K562 (cell line): ENCODE results near the gene RBM26. TPM values are rescaled to one million over a fixed set of nuclear protein-coding genes. Genes with fewer than 3 reads are reported as not detected.

Source experiments
- ATAC-seq: fragments of 200-7000 bp; cut with Tn5 transposase; 3 replicates; pipeline ENCODE4 v1.9.1; 2020; ENCODE audit warnings: moderate library complexity
- BruUV-seq: library from RNA; stranded (reverse); fragments of 400-500 nt; replicated peaks from 2 replicates; lab custom pipeline; 2021; lab: Mats Ljungman, UMichigan
- CTCF ChIA-PET: fragments of 300-600 bp; formaldehyde crosslinking; extraction: SDS; loops from one replicate; lab custom pipeline; 2021; ENCODE audit warnings: low intra/inter-chr PET ratio; lab: Yijun Ruan, JAX
- POLR2A ChIA-PET: fragments of 300-600, 350-650 bp; sonication (Branson Sonifier 250); formaldehyde crosslinking; extraction: SDS; loops from one replicate; lab custom pipeline; 2021; ENCODE audit warnings: antibody characterized with exemption, inconsistent platforms; lab: Yijun Ruan, JAX
- DNase-seq, 4 experiments: peaks; one replicate each; pipeline versions ENCODE4 v3.0.0 to v3.0.0-alpha.2; 2011 to 2018; ENCODE audit warnings: low spot score in 3 of 4, mixed read lengths in 3 of 4; ENCODE audit errors: extremely low read depth in 1 of 4
- FAIRE-seq: peaks from 2 replicates; lab custom pipeline; 2011; peaks lifted over from hg19 to GRCh38; lab: Jason Lieb, UNC
- H2AFZ ChIP-seq: 2 replicates; pipeline ENCODE4 v1.6.0; 2011; ENCODE audit warnings: low read depth, low read length, control low read depth, inconsistent platforms
- H3K27ac ChIP-seq: fragments of 200-600 bp; 3 replicates; pipeline ENCODE4 v1.8.0; 2011; ENCODE audit warnings: low read depth, mild to moderate bottlenecking, control low read depth, inconsistent platforms, low read length, moderate library complexity, mixed read lengths; ENCODE audit errors: extremely low read depth
- H3K27me3 ChIP-seq, 2 experiments: fragments of 300-600 bp in 1 of 2; 2 replicates in 1 of 2; 3 replicates in 1 of 2; pipeline versions ENCODE4 v1.6.0 to v1.8.0; 2011; ENCODE audit warnings: inconsistent platforms in 2 of 2, low read length in 2 of 2, mild to moderate bottlenecking in 1 of 2, mixed read lengths in 1 of 2, moderate library complexity in 1 of 2; ENCODE audit not compliant: control insufficient read depth in 2 of 2, insufficient read depth in 2 of 2
- H3K36me3 ChIP-seq: fragments of 300-600 bp; 3 replicates; pipeline ENCODE4 v1.8.0; 2011; ENCODE audit warnings: mild to moderate bottlenecking, low read length, inconsistent platforms; ENCODE audit not compliant: control insufficient read depth, insufficient read depth
- H3K4me1 ChIP-seq, 2 experiments: fragments of 200-600 bp in 1 of 2; replicated peaks in 1 of 2; 2 replicates in 1 of 2; 3 replicates in 1 of 2; pipeline versions ENCODE4 v1.5.1 to v1.8.0; 2011; ENCODE audit warnings: inconsistent platforms in 2 of 2, low read length in 2 of 2, mild to moderate bottlenecking in 1 of 2, mixed read lengths in 1 of 2, moderate library complexity in 1 of 2; ENCODE audit not compliant: control insufficient read depth in 2 of 2, insufficient read depth in 2 of 2
- H3K4me2 ChIP-seq: 2 replicates; pipeline ENCODE4 v1.6.1; 2011; ENCODE audit warnings: low read length, control low read depth, inconsistent platforms, mixed read lengths; ENCODE audit not compliant: insufficient read depth
- H3K4me3 ChIP-seq: fragments of 200-600 bp; sonication (generic), shearing (Covaris generic); 2 replicates; pipeline ENCODE4 v1.5.1; 2016; ENCODE audit warnings: control low read depth, inconsistent platforms
- H3K79me2 ChIP-seq: fragments of 200-600 bp; 3 replicates; pipeline ENCODE4 v1.8.0; 2011; ENCODE audit warnings: low read length, inconsistent platforms; ENCODE audit not compliant: control insufficient read depth, insufficient read depth
- H3K9ac ChIP-seq, 2 experiments: 2 replicates each; pipeline versions ENCODE4 v1.6.0 to v1.6.1; 2011; ENCODE audit warnings: low read depth in 2 of 2, low read length in 2 of 2, control low read depth in 1 of 2, inconsistent platforms in 1 of 2, mild to moderate bottlenecking in 1 of 2, mixed read lengths in 1 of 2; ENCODE audit not compliant: insufficient read depth in 1 of 2
- H3K9me1 ChIP-seq: one replicate; pipeline ENCODE4 v1.6.0; 2011; ENCODE audit warnings: inconsistent platforms, mild to moderate bottlenecking, low read length, moderate library complexity; ENCODE audit not compliant: control insufficient read depth, insufficient read depth
- H3K9me3 ChIP-seq: replicated peaks from 2 replicates; pipeline ENCODE4 v1.5.1; 2011; ENCODE audit warnings: low read depth, low read length, inconsistent platforms; ENCODE audit not compliant: control insufficient read depth, insufficient read depth
- H4K20me1 ChIP-seq: replicated peaks from 2 replicates; pipeline ENCODE4 v1.6.1; 2011; ENCODE audit warnings: low read length, inconsistent platforms, mixed read lengths; ENCODE audit not compliant: control insufficient read depth, insufficient read depth
- CHD4 ChIP-seq: fragments of 200-600 bp; sonication (generic); IDR thresholded peaks from 3 replicates; pipeline ENCODE4 v1.6.1; 2012; ENCODE audit warnings: low read depth, mild to moderate bottlenecking, mixed read lengths, low read length, inconsistent platforms; ENCODE audit not compliant: insufficient read depth, insufficient replicate concordance, poor library complexity, severe bottlenecking
- ETV1 ChIP-seq: fragments of 450-650 bp; conservative IDR thresholded peaks from 2 replicates; pipeline ENCODE4 v1.6.1; 2016; ENCODE audit warnings: missing genetic modification characterization, control low read depth, low read depth, missing compliant biosample characterization
- LARP7 ChIP-seq: fragments of 450-650 bp; IDR thresholded peaks from 2 replicates; pipeline ENCODE4 v1.6.1; 2016
- NR2C2 ChIP-seq, 2 experiments: fragments of 200-800 bp in 1 of 2; sonication (Bioruptor generic) in 1 of 2; sonication (generic) in 1 of 2; formaldehyde crosslinking in 1 of 2; IDR thresholded peaks; 2 replicates each; pipeline versions ENCODE4 v1.6.1 to v1.8.0; 2016 to 2022; ENCODE audit warnings: mild to moderate bottlenecking in 1 of 2, missing compliant biosample characterization in 1 of 2, missing genetic modification characterization in 1 of 2, missing genetic modification reagents in 1 of 2
- SMAD1 ChIP-seq: fragments of 150-350 bp; IDR thresholded peaks from 2 replicates; pipeline ENCODE4 v1.6.1; 2014; ENCODE audit warnings: low read length, low read depth; ENCODE audit not compliant: partially characterized antibody
- TSHZ1 ChIP-seq: fragments of 250-450 bp; sonication (Bioruptor Pico); IDR thresholded peaks from 2 replicates; pipeline ENCODE4 v1.4.0; 2020; ENCODE audit warnings: mild to moderate bottlenecking, moderate library complexity
- ZBTB8A ChIP-seq: fragments of 450-650 bp; IDR thresholded peaks from 2 replicates; pipeline ENCODE4 v1.6.1; 2018; ENCODE audit warnings: mild to moderate bottlenecking, moderate library complexity; ENCODE audit not compliant: partially characterized antibody
- ZNF197 ChIP-seq: fragments of 200-800 bp; sonication (Bioruptor generic); IDR thresholded peaks from 2 replicates; pipeline ENCODE4 v1.6.1; 2016; ENCODE audit warnings: low read depth, missing genetic modification characterization, missing compliant biosample characterization
- ZNF398 ChIP-seq: fragments of 250-450 bp; sonication (Bioruptor Pico); IDR thresholded peaks from 2 replicates; pipeline ENCODE4 v1.8.0; 2021; ENCODE audit warnings: moderate library complexity, mild to moderate bottlenecking, inconsistent platforms
- ZNF589 ChIP-seq: fragments of 200-800 bp; sonication (Bioruptor generic); IDR thresholded peaks from 2 replicates; pipeline ENCODE4 v1.6.1; 2016; ENCODE audit warnings: low read depth, missing genetic modification characterization, missing compliant biosample characterization
- ZNF717 ChIP-seq: fragments of 250-450 bp; sonication (Bioruptor Pico); IDR thresholded peaks from 2 replicates; pipeline ENCODE4 v1.5.0; 2021
- WGBS: fragments of 100-300 bp; shearing (Covaris generic); methylation state at CpG from one replicate; pipeline ENCODE4 v1.1.6; 2016; ENCODE audit warnings: low coverage, mixed read lengths; ENCODE audit not compliant: insufficient coverage; ENCODE audit errors: missing lambda C conversion rate; 5-methylcytosine and 5-hydroxymethylcytosine counted together
- in situ Hi-C: fragments of 300-500 bp; cut with MboI; formaldehyde crosslinking; loops from 4 replicates; pipeline ENCODE4 v1.15.0; 2018; ENCODE audit warnings: inconsistent platforms, mixed read lengths
- intact Hi-C: fragments of 100-400 bp; cut with micrococcal nuclease; formaldehyde crosslinking; loops from 2 replicates; pipeline ENCODE4 v1.14.2; 2022
- polyA plus RNA-seq, 8 experiments: library from polyadenylated mRNA; depleted of rRNA in 4 of 8; stranded (reverse) in 5 of 8; unstranded in 3 of 8; fragments of >200 nt; fragmentation: Nextera tagmentation in 2 of 8; fragmentation: Illumina TruSeq in 1 of 8; extraction: Ambion mirVana in 2 of 8; extraction: Trizol in 1 of 8; gene quantifications; 2 replicates each; pipeline versions ENCODE4 v1.2.1 to v1.2.3, GENCODE V29; 2011 to 2014; ENCODE audit warnings: inconsistent platforms in 1 of 8, missing spikeins in 1 of 8
- total RNA-seq, 7 experiments: library from RNA; depleted of rRNA in 6 of 7; stranded (reverse); fragments of >200 nt in 6 of 7; fragmentation: Illumina TruSeq in 2 of 7; extraction: Trizol in 2 of 7; gene quantifications; 2 replicates each; pipeline versions ENCODE4 v1.2.1 to v1.2.3, GENCODE V29; 2011 to 2021; ENCODE audit warnings: low replicate concordance in 1 of 7
- TF ChIP-seq, protein P1 (sequence below), 3 experiments: fragments of 200-800 bp in 1 of 3; fragments of 250-450 bp in 1 of 3; fragments of 450-650 bp in 1 of 3; sonication (Bioruptor Pico) in 1 of 3; sonication (Bioruptor generic) in 1 of 3; formaldehyde crosslinking in 1 of 3; IDR thresholded peaks; 2 replicates each; pipeline versions ENCODE4 v1.6.1 to v1.8.0; 2016 to 2022; ENCODE audit warnings: mild to moderate bottlenecking in 2 of 3, missing genetic modification characterization in 2 of 3, missing compliant biosample characterization in 1 of 3, moderate library complexity in 1 of 3

RBM26 gene
- total and polyA plus RNA-seq, 9 of the 15 experiments (the other 6 are each of a cell fraction or from before 2014, with no cell fraction given): 10.0 to 42.4 (median 26.4) TPM

- FAIRE-seq: no peak
- Histone ChIP-seq H3K36me3 (peaks cover 69% of the 10 kb centered on the region), H3K4me2 (no peak overlapping the region), H2AFZ (no peak overlapping the region), H3K9me3 (no peaks in the 10 kb centered on the region), H3K27ac (no peak overlapping the region), H3K27me3 (no peaks in the 10 kb centered on the region), H4K20me1 (no peaks in the 10 kb centered on the region), H3K9ac (no peak overlapping the region), H3K79me2 (peaks cover 3% of the 10 kb centered on the region; the same call in 1 of the 3 replicates), H3K9me1 (no peaks in the 10 kb centered on the region), H3K4me3 (no peak overlapping the region), H3K4me1 (no peaks in the 10 kb centered on the region)
- in situ Hi-C loops (no loop called here), intact Hi-C loops (no loop called here)
- WGBS: 91% methylated on average over 2 of the region's 2 CpGs
- POLR2A ChIA-PET: no interaction called here
- DNase-seq: no peak
- ATAC-seq: no peak
- no TSS peak for BruUV-seq
- CTCF ChIA-PET: no interaction called here
- TF ChIP-seq ZNF398 (no peak), ZBTB8A (no peak), CHD4 (no peak), ZNF589 (CRISPR knock-in tag) (no peak), NR2C2 (CRISPR knock-in tag; IDR thresholded peaks at IDR 0.05) (no peak), NR2C2 (tag; IDR thresholded peaks at IDR 0.05) (no peak), ZNF717 (CRISPR knock-in tag) (no peak), TSHZ1 (CRISPR knock-in tag) (no peak), ZNF197 (CRISPR knock-in tag) (no peak), LARP7 (no peak), SMAD1 (no peak), ETV1 (no peak)
- TF ChIP-seq, protein P1, sequence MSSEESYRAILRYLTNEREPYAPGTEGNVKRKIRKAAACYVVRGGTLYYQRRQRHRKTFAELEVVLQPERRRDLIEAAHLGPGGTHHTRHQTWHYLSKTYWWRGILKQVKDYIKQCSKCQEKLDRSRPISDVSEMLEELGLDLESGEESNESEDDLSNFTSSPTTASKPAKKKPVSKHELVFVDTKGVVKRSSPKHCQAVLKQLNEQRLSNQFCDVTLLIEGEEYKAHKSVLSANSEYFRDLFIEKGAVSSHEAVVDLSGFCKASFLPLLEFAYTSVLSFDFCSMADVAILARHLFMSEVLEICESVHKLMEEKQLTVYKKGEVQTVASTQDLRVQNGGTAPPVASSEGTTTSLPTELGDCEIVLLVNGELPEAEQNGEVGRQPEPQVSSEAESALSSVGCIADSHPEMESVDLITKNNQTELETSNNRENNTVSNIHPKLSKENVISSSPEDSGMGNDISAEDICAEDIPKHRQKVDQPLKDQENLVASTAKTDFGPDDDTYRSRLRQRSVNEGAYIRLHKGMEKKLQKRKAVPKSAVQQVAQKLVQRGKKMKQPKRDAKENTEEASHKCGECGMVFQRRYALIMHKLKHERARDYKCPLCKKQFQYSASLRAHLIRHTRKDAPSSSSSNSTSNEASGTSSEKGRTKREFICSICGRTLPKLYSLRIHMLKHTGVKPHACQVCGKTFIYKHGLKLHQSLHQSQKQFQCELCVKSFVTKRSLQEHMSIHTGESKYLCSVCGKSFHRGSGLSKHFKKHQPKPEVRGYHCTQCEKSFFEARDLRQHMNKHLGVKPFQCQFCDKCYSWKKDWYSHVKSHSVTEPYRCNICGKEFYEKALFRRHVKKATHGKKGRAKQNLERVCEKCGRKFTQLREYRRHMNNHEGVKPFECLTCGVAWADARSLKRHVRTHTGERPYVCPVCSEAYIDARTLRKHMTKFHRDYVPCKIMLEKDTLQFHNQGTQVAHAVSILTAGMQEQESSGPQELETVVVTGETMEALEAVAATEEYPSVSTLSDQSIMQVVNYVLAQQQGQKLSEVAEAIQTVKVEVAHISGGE (CRISPR knock-in tag; IDR thresholded peaks at IDR 0.05): no peak
Measured at GRCh38 chr13:79353693-79354092, 52.4 kb downstream of the RBM26 start.
